ENCODE data around the gene PIK3CA.

PIK3CA gene

GRCh38 chr3:179148616-179149405, 654 bp downstream of the PIK3CA start:
- H3K4me3 ChIP-seq (ENCODE audit: low read depth, low read length) = peak overlapping the region; percentile 71
- H3K27me3 ChIP-seq (ENCODE audit: control insufficient read depth, insufficient read depth, low read length) = no peaks in the 10 kb centered on the region
- no peaks in the 10 kb centered on the region for H3K36me3 ChIP-seq (ENCODE audit: control insufficient read depth, insufficient read depth, low read length)
- H3K79me2 ChIP-seq = peaks cover 29% of the 10 kb centered on the region
- peaks cover 11% of the 10 kb centered on the region for H3K4me1 ChIP-seq
- no peaks in the 10 kb centered on the region for H3K9me3 ChIP-seq (ENCODE audit: control insufficient read depth, low read length)
- peak overlapping the region; percentile 94 for H2AFZ ChIP-seq
- H3K4me2 ChIP-seq (ENCODE audit: low read length) = peak overlapping the region; percentile 95
- peak overlapping the region; percentile 87 for H3K27ac ChIP-seq
- H3K9ac ChIP-seq = peak overlapping the region; percentile 90
- no peak for TF ChIP-seq CTCF (IDR thresholded peaks at IDR 0.05)

- TF ChIP-seq CTCF (IDR thresholded peaks at IDR 0.05) = no peak
- peak overlapping the region; percentile 94 for H2AFZ ChIP-seq
- peak overlapping the region; percentile 90 for H3K9ac ChIP-seq
- peak overlapping the region; percentile 87 for H3K27ac ChIP-seq
- H3K4me3 ChIP-seq (ENCODE audit: low read depth, low read length) = peak overlapping the region; percentile 71
- H3K4me1 ChIP-seq = peaks cover 11% of the 10 kb centered on the region
- no peaks in the 10 kb centered on the region for H3K36me3 ChIP-seq (ENCODE audit: control insufficient read depth, insufficient read depth, low read length)
- H3K9me3 ChIP-seq (ENCODE audit: control insufficient read depth, low read length) = no peaks in the 10 kb centered on the region
- no peaks in the 10 kb centered on the region for H3K27me3 ChIP-seq (ENCODE audit: control insufficient read depth, insufficient read depth, low read length)
- H3K79me2 ChIP-seq = peaks cover 35% of the 10 kb centered on the region
- H3K4me2 ChIP-seq (ENCODE audit: low read length) = peak overlapping the region; percentile 95
Measured at GRCh38 chr3:179149406-179149867, 1.3 kb downstream of the PIK3CA start.

- peak overlapping the region; percentile 87 for H3K27ac ChIP-seq
- H3K9me3 ChIP-seq (ENCODE audit: control insufficient read depth, low read length) = no peaks in the 10 kb centered on the region
- no peaks in the 10 kb centered on the region for H3K27me3 ChIP-seq (ENCODE audit: control insufficient read depth, insufficient read depth, low read length)
- no peaks in the 10 kb centered on the region for H3K36me3 ChIP-seq (ENCODE audit: control insufficient read depth, insufficient read depth, low read length)
- TF ChIP-seq CTCF (IDR thresholded peaks at IDR 0.05) = no peak
- no peak overlapping the region for H3K9ac ChIP-seq
- H3K4me3 ChIP-seq (ENCODE audit: low read depth, low read length) = peak overlapping the region; percentile 71
- peak overlapping the region; percentile 95 for H3K4me2 ChIP-seq (ENCODE audit: low read length)
- H2AFZ ChIP-seq = no peak overlapping the region
- peaks cover 35% of the 10 kb centered on the region for H3K79me2 ChIP-seq
- H3K4me1 ChIP-seq = peaks cover 11% of the 10 kb centered on the region
Measured at GRCh38 chr3:179149951-179150350, 1.8 kb downstream of the PIK3CA start.

GRCh38 chr3:179150610-179151009, 2.5 kb downstream of the PIK3CA start:
- Histone ChIP-seq H3K27ac (no peak overlapping the region), H3K4me3 (ENCODE audit: low read depth, low read length) (no peak overlapping the region)

More at GRCh38 chr3:179150610-179151009, 2.5 kb downstream of the PIK3CA start:
- peaks cover 35% of the 10 kb centered on the region for H3K79me2 ChIP-seq
- no peaks in the 10 kb centered on the region for H3K9me3 ChIP-seq (ENCODE audit: control insufficient read depth, low read length)
- H3K9ac ChIP-seq = no peak overlapping the region
- H3K4me1 ChIP-seq = peaks cover 11% of the 10 kb centered on the region
- peak overlapping the region; percentile 17 for H3K4me2 ChIP-seq (ENCODE audit: low read length)
- no peaks in the 10 kb centered on the region for H3K27me3 ChIP-seq (ENCODE audit: control insufficient read depth, insufficient read depth, low read length)
- H2AFZ ChIP-seq = no peak overlapping the region
- H3K36me3 ChIP-seq (ENCODE audit: control insufficient read depth, insufficient read depth, low read length) = no peaks in the 10 kb centered on the region
- TF ChIP-seq CTCF (IDR thresholded peaks at IDR 0.05) = no peak
